Measurements from ENCODE around the gene BPHL.
A peak's percentile ranks its signal among the peaks of the same experiment; 100 is the strongest.

BPHL gene

GRCh38 chr6:3094815-3095214 lies 23.7 kb upstream of the BPHL start:
- DNase-seq (ENCODE audit: low read depth) = no peak
- TF ChIP-seq CTCF (conservative IDR thresholded peaks at IDR 0.05; ENCODE audit: low read length) = no peak
- no peak overlapping the region for H3K4me3 ChIP-seq (ENCODE audit: low read length)

GRCh38 chr6:3102875-3103274 lies 15.6 kb upstream of the BPHL start:
- no peak for DNase-seq (ENCODE audit: low read depth)
- no peak for TF ChIP-seq CTCF (conservative IDR thresholded peaks at IDR 0.05; ENCODE audit: low read length)
- no peak overlapping the region for H3K4me3 ChIP-seq (ENCODE audit: low read length)

GRCh38 chr6:3108746-3109414 lies 9.6 kb upstream of the BPHL start:
- DNase-seq (ENCODE audit: low read depth) = no peak
- TF ChIP-seq CTCF (conservative IDR thresholded peaks at IDR 0.05; ENCODE audit: low read length) = no peak
- H3K4me3 ChIP-seq (ENCODE audit: low read length) = no peak overlapping the region

- no peak overlapping the region for H3K4me3 ChIP-seq (ENCODE audit: low read length)
- no peak for DNase-seq (ENCODE audit: low read depth)
- TF ChIP-seq CTCF (conservative IDR thresholded peaks at IDR 0.05; ENCODE audit: low read length) = no peak
Observed at GRCh38 chr6:3109761-3110160, 8.8 kb upstream of the BPHL start.

DNA sequence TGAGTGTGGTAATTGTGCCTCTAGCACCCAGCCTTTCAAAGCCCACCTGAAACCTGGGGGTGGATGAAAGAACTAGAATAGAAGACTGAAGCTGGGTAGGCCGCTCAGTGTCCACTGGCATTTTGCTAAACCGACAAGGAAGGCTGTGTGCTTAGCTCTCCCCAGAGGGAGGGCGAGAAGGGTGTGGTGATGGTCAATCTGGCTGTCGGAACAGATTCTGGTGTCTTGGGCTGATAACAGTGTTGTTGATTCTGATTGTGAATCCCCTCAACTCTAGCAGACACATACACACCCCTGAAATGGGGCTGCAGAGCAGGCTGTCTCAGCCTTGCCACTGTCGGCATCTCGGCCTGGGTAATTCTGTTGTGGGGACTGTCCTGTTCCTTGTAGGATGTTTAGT lies 4.1 kb upstream of the BPHL start:
- no peak for DNase-seq (ENCODE audit: low read depth)
- TF ChIP-seq CTCF (conservative IDR thresholded peaks at IDR 0.05; ENCODE audit: low read length) = no peak
- H3K4me3 ChIP-seq (ENCODE audit: low read length) = no peak overlapping the region

DNA sequence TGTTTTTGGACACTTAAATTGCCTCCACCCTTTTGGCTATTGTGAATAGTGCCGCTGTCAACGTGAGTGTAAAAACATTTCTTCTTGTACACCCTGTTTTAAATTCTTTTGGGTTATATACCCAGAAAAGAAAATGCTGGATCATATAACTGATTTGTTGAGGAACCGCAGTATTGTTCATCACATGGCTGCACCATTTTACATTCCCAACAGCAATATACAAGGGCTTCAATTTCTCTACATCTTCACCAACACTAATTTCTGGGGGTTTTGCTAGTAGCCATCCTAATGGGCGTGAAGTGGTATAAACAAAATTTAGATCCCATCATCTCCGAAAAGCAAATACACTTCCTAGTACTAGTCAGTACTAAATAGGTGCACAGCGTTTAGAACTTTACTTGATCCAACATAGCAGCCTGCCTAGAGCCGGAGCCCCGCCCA lies 579 bp upstream of the BPHL start:
- DNase-seq (ENCODE audit: low read depth) = no peak
- H3K4me3 ChIP-seq (ENCODE audit: low read length) = peak overlapping the region; percentile 83
- no peak for TF ChIP-seq CTCF (conservative IDR thresholded peaks at IDR 0.05; ENCODE audit: low read length)

GRCh38 chr6:3119040-3119723 lies 671 bp downstream of the BPHL start:
- peak overlapping the region; percentile 83 for H3K4me3 ChIP-seq (ENCODE audit: low read length)
- TF ChIP-seq CTCF (conservative IDR thresholded peaks at IDR 0.05; ENCODE audit: low read length) = no peak
- peak; percentile 19 for DNase-seq (ENCODE audit: low read depth)

Data from AG10803 (cell line).